Measurements from ENCODE around the gene FAM78B. TPM values are rescaled to one million over a fixed set of nuclear protein-coding genes. Genes with fewer than 3 reads are reported as not detected.

FAM78B gene
- polyA plus RNA-seq (2013, experiment 1 of 2) = 1.0 TPM
- polyA plus RNA-seq (2013, experiment 2 of 2) = 1.5 TPM

GRCh38 chr1:166166698-166167571 lies at the start of gene FAM78B:
Gene FAM78B, minus strand, starts transcription at chr1:166167001. Its CDS starts 753 bp downstream, at chr1:166166248.
- H3K27ac ChIP-seq (ENCODE audit: low read depth, low read length) = no peak within 1 kb of the TSS
- H3K27me3 ChIP-seq (ENCODE audit: insufficient read depth, low read length) = peaks cover 60% of the 10 kb centered on the region
- H3K9me3 ChIP-seq (ENCODE audit: insufficient read depth, low read depth, low read length) = no peaks in the 10 kb centered on the region
- H3K9ac ChIP-seq (ENCODE audit: low read depth, low read length) = no peak within 1 kb of the TSS
- peaks cover 16% of the 10 kb centered on the region for H3K4me1 ChIP-seq (ENCODE audit: insufficient read depth, low read length)
- WGBS = 2% methylated on average over 64 of the region's 64 CpGs
- no peaks in the 10 kb centered on the region for H3K36me3 ChIP-seq (ENCODE audit: insufficient read depth, low read length)
- peak within 1 kb of the TSS; percentile 65 for H3K4me3 ChIP-seq (ENCODE audit: low read length)

- Histone ChIP-seq H3K36me3 (ENCODE audit: insufficient read depth, low read length) (no peaks in the 10 kb centered on the region), H3K9me3 (ENCODE audit: insufficient read depth, low read depth, low read length) (no peaks in the 10 kb centered on the region), H3K27me3 (ENCODE audit: insufficient read depth, low read length) (no peaks in the 10 kb centered on the region), H3K9ac (ENCODE audit: low read depth, low read length) (no peak overlapping the region), H3K4me3 (ENCODE audit: low read length) (no peak overlapping the region), H3K4me1 (ENCODE audit: insufficient read depth, low read length) (no peaks in the 10 kb centered on the region), H3K27ac (ENCODE audit: low read depth, low read length) (no peak overlapping the region)
- WGBS = 95% methylated on average over 2 of the region's 2 CpGs
These were observed 35.7 kb upstream of the FAM78B start for GRCh38 chr1:166202546-166202945.

- Histone ChIP-seq H3K9me3 (ENCODE audit: insufficient read depth, low read depth, low read length) (no peaks in the 10 kb centered on the region), H3K36me3 (ENCODE audit: insufficient read depth, low read length) (no peaks in the 10 kb centered on the region), H3K27ac (ENCODE audit: low read depth, low read length) (no peak overlapping the region), H3K27me3 (ENCODE audit: insufficient read depth, low read length) (no peaks in the 10 kb centered on the region), H3K4me3 (ENCODE audit: low read length) (no peak overlapping the region), H3K9ac (ENCODE audit: low read depth, low read length) (no peak overlapping the region), H3K4me1 (ENCODE audit: insufficient read depth, low read length) (0 out of 2 replicates have a peak, but pooled peaks cover under 1% of the 10 kb centered on the region)
- WGBS = 96% methylated on average over 2 of the region's 2 CpGs
These were observed 33.9 kb upstream of the FAM78B start for GRCh38 chr1:166200743-166201142.

- no peak overlapping the region for H3K27ac ChIP-seq (ENCODE audit: low read depth, low read length)
- 0 out of 2 replicates have a peak, but pooled peaks cover 6% of the 10 kb centered on the region for H3K4me1 ChIP-seq (ENCODE audit: insufficient read depth, low read length)
- no peak overlapping the region for H3K9ac ChIP-seq (ENCODE audit: low read depth, low read length)
- H3K27me3 ChIP-seq (ENCODE audit: insufficient read depth, low read length) = no peaks in the 10 kb centered on the region
- H3K4me3 ChIP-seq (ENCODE audit: low read length) = no peak overlapping the region
- H3K9me3 ChIP-seq (ENCODE audit: insufficient read depth, low read depth, low read length) = no peaks in the 10 kb centered on the region
- no peaks in the 10 kb centered on the region for H3K36me3 ChIP-seq (ENCODE audit: insufficient read depth, low read length)
- 92% methylated on average over 1 of the region's 1 CpG for WGBS
These were observed 30.8 kb upstream of the FAM78B start for GRCh38 chr1:166197597-166197996.

- H3K4me3 ChIP-seq (ENCODE audit: low read length) = no peak overlapping the region
- no peaks in the 10 kb centered on the region for H3K27me3 ChIP-seq (ENCODE audit: insufficient read depth, low read length)
- 100% methylated on average over 1 of the region's 1 CpG for WGBS
- no peak overlapping the region for H3K27ac ChIP-seq (ENCODE audit: low read depth, low read length)
- H3K9ac ChIP-seq (ENCODE audit: low read depth, low read length) = no peak overlapping the region
- H3K4me1 ChIP-seq (ENCODE audit: insufficient read depth, low read length) = 0 out of 2 replicates have a peak, but pooled peaks cover 6% of the 10 kb centered on the region
- no peaks in the 10 kb centered on the region for H3K9me3 ChIP-seq (ENCODE audit: insufficient read depth, low read depth, low read length)
- H3K36me3 ChIP-seq (ENCODE audit: insufficient read depth, low read length) = no peaks in the 10 kb centered on the region
These were observed 30.3 kb upstream of the FAM78B start for GRCh38 chr1:166197141-166197540.

- H3K27me3 ChIP-seq (ENCODE audit: insufficient read depth, low read length) = no peaks in the 10 kb centered on the region
- H3K9me3 ChIP-seq (ENCODE audit: insufficient read depth, low read depth, low read length) = no peaks in the 10 kb centered on the region
- H3K4me3 ChIP-seq (ENCODE audit: low read length) = no peak overlapping the region
- no peak overlapping the region for H3K27ac ChIP-seq (ENCODE audit: low read depth, low read length)
- H3K4me1 ChIP-seq (ENCODE audit: insufficient read depth, low read length) = 0 out of 2 replicates have a peak, but pooled peaks cover 6% of the 10 kb centered on the region
- no peaks in the 10 kb centered on the region for H3K36me3 ChIP-seq (ENCODE audit: insufficient read depth, low read length)
- 73% methylated on average over 5 of the region's 5 CpGs for WGBS
- no peak overlapping the region for H3K9ac ChIP-seq (ENCODE audit: low read depth, low read length)
These were observed 26.4 kb upstream of the FAM78B start for GRCh38 chr1:166193057-166193698.

GRCh38 chr1:166190400-166190799 lies 23.6 kb upstream of the FAM78B start:
- H3K9me3 ChIP-seq (ENCODE audit: insufficient read depth, low read depth, low read length) = no peaks in the 10 kb centered on the region
- no peaks in the 10 kb centered on the region for H3K27me3 ChIP-seq (ENCODE audit: insufficient read depth, low read length)
- H3K4me3 ChIP-seq (ENCODE audit: low read length) = no peak overlapping the region
- H3K36me3 ChIP-seq (ENCODE audit: insufficient read depth, low read length) = no peaks in the 10 kb centered on the region
- 0 out of 2 replicates have a peak, but pooled peaks cover 2% of the 10 kb centered on the region for H3K4me1 ChIP-seq (ENCODE audit: insufficient read depth, low read length)
- WGBS = 91% methylated on average over 4 of the region's 4 CpGs
- H3K9ac ChIP-seq (ENCODE audit: low read depth, low read length) = no peak overlapping the region
- no peak overlapping the region for H3K27ac ChIP-seq (ENCODE audit: low read depth, low read length)

GRCh38 chr1:166189126-166189525 lies 22.3 kb upstream of the FAM78B start:
- no peaks in the 10 kb centered on the region for H3K9me3 ChIP-seq (ENCODE audit: insufficient read depth, low read depth, low read length)
- H3K4me3 ChIP-seq (ENCODE audit: low read length) = no peak overlapping the region
- no peaks in the 10 kb centered on the region for H3K27me3 ChIP-seq (ENCODE audit: insufficient read depth, low read length)
- peaks cover 4% of the 10 kb centered on the region; the same call in 1 of the 2 replicates for H3K4me1 ChIP-seq (ENCODE audit: insufficient read depth, low read length)
- no peaks in the 10 kb centered on the region for H3K36me3 ChIP-seq (ENCODE audit: insufficient read depth, low read length)
- WGBS = 88% methylated on average over 2 of the region's 2 CpGs
- no peak overlapping the region for H3K9ac ChIP-seq (ENCODE audit: low read depth, low read length)
- no peak overlapping the region for H3K27ac ChIP-seq (ENCODE audit: low read depth, low read length)

- no peak overlapping the region for H3K9ac ChIP-seq (ENCODE audit: low read depth, low read length)
- H3K4me1 ChIP-seq (ENCODE audit: insufficient read depth, low read length) = peaks cover 4% of the 10 kb centered on the region; the same call in 1 of the 2 replicates
- H3K36me3 ChIP-seq (ENCODE audit: insufficient read depth, low read length) = no peaks in the 10 kb centered on the region
These were observed 18.7 kb upstream of the FAM78B start for GRCh38 chr1:166185526-166185925.

GRCh38 chr1:166184897-166185296 lies 18.1 kb upstream of the FAM78B start:
- no peaks in the 10 kb centered on the region for H3K27me3 ChIP-seq (ENCODE audit: insufficient read depth, low read length)
- H3K27ac ChIP-seq (ENCODE audit: low read depth, low read length) = no peak overlapping the region
- 60% methylated on average over 6 of the region's 6 CpGs for WGBS
- H3K4me1 ChIP-seq (ENCODE audit: insufficient read depth, low read length) = peaks cover 4% of the 10 kb centered on the region; the same call in 1 of the 2 replicates
- H3K4me3 ChIP-seq (ENCODE audit: low read length) = no peak overlapping the region
- H3K36me3 ChIP-seq (ENCODE audit: insufficient read depth, low read length) = no peaks in the 10 kb centered on the region
- H3K9me3 ChIP-seq (ENCODE audit: insufficient read depth, low read depth, low read length) = no peaks in the 10 kb centered on the region
- no peak overlapping the region for H3K9ac ChIP-seq (ENCODE audit: low read depth, low read length)

More at GRCh38 chr1:166185526-166185925, 18.7 kb upstream of the FAM78B start:
- Histone ChIP-seq H3K4me3 (ENCODE audit: low read length) (no peak overlapping the region), H3K27me3 (ENCODE audit: insufficient read depth, low read length) (no peaks in the 10 kb centered on the region), H3K27ac (ENCODE audit: low read depth, low read length) (no peak overlapping the region), H3K9me3 (ENCODE audit: insufficient read depth, low read depth, low read length) (no peaks in the 10 kb centered on the region)
- 91% methylated on average over 4 of the region's 4 CpGs for WGBS

- no peak overlapping the region for H3K27ac ChIP-seq (ENCODE audit: low read depth, low read length)
- no peak overlapping the region for H3K4me3 ChIP-seq (ENCODE audit: low read length)
- H3K9me3 ChIP-seq (ENCODE audit: insufficient read depth, low read depth, low read length) = no peaks in the 10 kb centered on the region
- H3K9ac ChIP-seq (ENCODE audit: low read depth, low read length) = no peak overlapping the region
- H3K36me3 ChIP-seq (ENCODE audit: insufficient read depth, low read length) = no peaks in the 10 kb centered on the region
- no peaks in the 10 kb centered on the region for H3K27me3 ChIP-seq (ENCODE audit: insufficient read depth, low read length)
- no CpG with 5 or more reads among the region's 1 CpG for WGBS
- peaks cover 4% of the 10 kb centered on the region; the same call in 1 of the 2 replicates for H3K4me1 ChIP-seq (ENCODE audit: insufficient read depth, low read length)
These were observed 17.2 kb upstream of the FAM78B start for GRCh38 chr1:166184012-166184411.

Measured in HUES64 (cell line).